ENCODE data around the gene UNC13B. TPM values are rescaled to one million over a fixed set of nuclear protein-coding genes. Genes with fewer than 3 reads are reported as not detected.
"Not testable (repeated sequence)": the region's sequence is repeated elsewhere in the genome, so short reads cannot be mapped to it uniquely, and the experiment has no call there.

UNC13B gene
- total RNA-seq, 5 donors from 2014 or later (not counting 1 experiment from before 2014, with no cell fraction given) = 0.45 to 1.2 (median 0.72) TPM

GRCh38 chr9:35182996-35183754 lies 21.4 kb downstream of the UNC13B start:
- WGBS (ENCODE audit: insufficient coverage) = 91% methylated on average over 22 of the region's 56 CpGs
- H3K4me3 ChIP-seq (ENCODE audit: control insufficient read depth in 1 of 2, extremely low read depth in 1 of 2, low read length in 1 of 2); H3K27me3 Mint-ChIP-seq; H3K4me3 Mint-ChIP-seq; DNase-seq; H3K36me3 Mint-ChIP-seq; H3K27me3 ChIP-seq (replicated peaks in 1 of 2; ENCODE audit: control insufficient read depth in 2 of 2, extremely low read depth in 1 of 2, insufficient read depth in 2 of 2, low read length in 1 of 2); H3K9me3 ChIP-seq; ATAC-seq (replicated peaks in 1 of 4); H3K9me3 Mint-ChIP-seq; H3K27ac ChIP-seq (ENCODE audit: low read length); H3K4me1 Mint-ChIP-seq; H3K4me1 ChIP-seq (ENCODE audit: control insufficient read depth in 1 of 2, extremely low read depth in 1 of 2, insufficient read depth in 2 of 2, low read length in 2 of 2); CTCF ChIA-PET; H3K36me3 ChIP-seq (ENCODE audit: control insufficient read depth in 2 of 2, extremely low read depth in 1 of 2, insufficient read depth in 1 of 2, low read length in 1 of 2); POLR2A ChIA-PET; H3K27ac Mint-ChIP-seq: not testable (repeated sequence)

- H3K27ac ChIP-seq (ENCODE audit: low read length); H3K4me1 Mint-ChIP-seq; H3K9me3 ChIP-seq; POLR2A ChIA-PET; H3K36me3 Mint-ChIP-seq; H3K4me3 Mint-ChIP-seq; H3K27me3 ChIP-seq (replicated peaks in 1 of 2; ENCODE audit: control insufficient read depth in 2 of 2, extremely low read depth in 1 of 2, insufficient read depth in 2 of 2, low read length in 1 of 2); H3K27ac Mint-ChIP-seq; H3K4me3 ChIP-seq (ENCODE audit: control insufficient read depth in 1 of 2, extremely low read depth in 1 of 2, low read length in 1 of 2); DNase-seq; H3K36me3 ChIP-seq (ENCODE audit: control insufficient read depth in 2 of 2, extremely low read depth in 1 of 2, insufficient read depth in 1 of 2, low read length in 1 of 2); ATAC-seq (replicated peaks in 1 of 4); H3K4me1 ChIP-seq (ENCODE audit: control insufficient read depth in 1 of 2, extremely low read depth in 1 of 2, insufficient read depth in 2 of 2, low read length in 2 of 2); H3K9me3 Mint-ChIP-seq; H3K27me3 Mint-ChIP-seq; CTCF ChIA-PET: not testable (repeated sequence)
- WGBS (ENCODE audit: insufficient coverage) = 95% methylated on average over 43 of the region's 53 CpGs
These were observed 22.1 kb downstream of the UNC13B start for GRCh38 chr9:35183755-35184480.

- WGBS (ENCODE audit: insufficient coverage) = no CpG with 5 or more reads among the region's 5 CpGs
- Mint-ChIP-seq H3K4me3 (no peak overlapping the region), H3K4me1 (no peaks in the 10 kb centered on the region), H3K27me3 (peaks cover 0 to 4% of the 10 kb centered on the region in 2 donors), H3K27ac (no peak overlapping the region), H3K9me3 (peaks cover 2 to 7% (median 3%) of the 10 kb centered on the region in 3 donors), H3K36me3 (peaks cover 6% of the 10 kb centered on the region)
- Histone ChIP-seq H3K27me3 (replicated peaks in 1 of 2; ENCODE audit: control insufficient read depth in 2 of 2, extremely low read depth in 1 of 2, insufficient read depth in 2 of 2, low read length in 1 of 2) (peaks cover 0 to 3% of the 10 kb centered on the region in 2 experiments), H3K4me1 (ENCODE audit: control insufficient read depth in 1 of 2, extremely low read depth in 1 of 2, insufficient read depth in 2 of 2, low read length in 2 of 2) (no peaks in the 10 kb centered on the region), H3K4me3 (ENCODE audit: control insufficient read depth in 1 of 2, extremely low read depth in 1 of 2, low read length in 1 of 2) (no peak overlapping the region), H3K9me3 (no peaks in the 10 kb centered on the region), H3K27ac (ENCODE audit: low read length) (no peak overlapping the region), H3K36me3 (ENCODE audit: control insufficient read depth in 2 of 2, extremely low read depth in 1 of 2, insufficient read depth in 1 of 2, low read length in 1 of 2) (no peaks in the 10 kb centered on the region)
- ATAC-seq (replicated peaks in 1 of 4) (no peak), DNase-seq (no peak)
- POLR2A ChIA-PET = no interaction called here
- CTCF ChIA-PET = no interaction called here
These were observed 24.7 kb downstream of the UNC13B start for GRCh38 chr9:35186524-35186923.

GRCh38 chr9:35190203-35190602 lies 28.4 kb downstream of the UNC13B start:
- Mint-ChIP-seq H3K9me3 (peaks cover 10 to 30% (median 19%) of the 10 kb centered on the region in 3 donors), H3K27ac (no peak overlapping the region), H3K4me3 (no peak overlapping the region), H3K27me3 (no peaks in the 10 kb centered on the region), H3K4me1 (no peaks in the 10 kb centered on the region), H3K36me3 (peaks cover 12% of the 10 kb centered on the region)
- Histone ChIP-seq H3K36me3 (ENCODE audit: control insufficient read depth in 2 of 2, extremely low read depth in 1 of 2, insufficient read depth in 1 of 2, low read length in 1 of 2) (no peaks in the 10 kb centered on the region), H3K27ac (ENCODE audit: low read length) (no peak overlapping the region), H3K4me1 (ENCODE audit: control insufficient read depth in 1 of 2, extremely low read depth in 1 of 2, insufficient read depth in 2 of 2, low read length in 2 of 2) (no peaks in the 10 kb centered on the region), H3K4me3 (ENCODE audit: control insufficient read depth in 1 of 2, extremely low read depth in 1 of 2, low read length in 1 of 2) (no peak overlapping the region), H3K9me3 (peaks cover 4% of the 10 kb centered on the region), H3K27me3 (replicated peaks in 1 of 2; ENCODE audit: control insufficient read depth in 2 of 2, extremely low read depth in 1 of 2, insufficient read depth in 2 of 2, low read length in 1 of 2) (no peaks in the 10 kb centered on the region)
- ATAC-seq (replicated peaks in 1 of 4) (no peak), DNase-seq (no peak)
- ChIA-PET POLR2A (no interaction called here), CTCF (no interaction called here)
- WGBS (ENCODE audit: insufficient coverage) = no CpG with 5 or more reads among the region's 1 CpG

GRCh38 chr9:35191105-35191504 lies 29.3 kb downstream of the UNC13B start:
- Histone ChIP-seq H3K27me3 (replicated peaks in 1 of 2; ENCODE audit: control insufficient read depth in 2 of 2, extremely low read depth in 1 of 2, insufficient read depth in 2 of 2, low read length in 1 of 2) (no peaks in the 10 kb centered on the region), H3K9me3 (peaks cover 4% of the 10 kb centered on the region), H3K36me3 (ENCODE audit: control insufficient read depth in 2 of 2, extremely low read depth in 1 of 2, insufficient read depth in 1 of 2, low read length in 1 of 2) (no peaks in the 10 kb centered on the region), H3K4me3 (ENCODE audit: control insufficient read depth in 1 of 2, extremely low read depth in 1 of 2, low read length in 1 of 2) (no peak overlapping the region), H3K4me1 (ENCODE audit: control insufficient read depth in 1 of 2, extremely low read depth in 1 of 2, insufficient read depth in 2 of 2, low read length in 2 of 2) (no peaks in the 10 kb centered on the region), H3K27ac (ENCODE audit: low read length) (no peak overlapping the region)
- H3K36me3 Mint-ChIP-seq = peaks cover 12% of the 10 kb centered on the region
- H3K4me1 Mint-ChIP-seq = no peaks in the 10 kb centered on the region
- ChIA-PET CTCF (no interaction called here), POLR2A (no interaction called here)
- WGBS (ENCODE audit: insufficient coverage) = no CpG with 5 or more reads among the region's 2 CpGs
- ATAC-seq (replicated peaks in 1 of 4) = no peak
- no peak for DNase-seq
- H3K4me3 Mint-ChIP-seq = no peak overlapping the region
- no peak overlapping the region for H3K27ac Mint-ChIP-seq
- H3K9me3 Mint-ChIP-seq = peaks cover 13 to 30% (median 19%) of the 10 kb centered on the region in 3 donors
- H3K27me3 Mint-ChIP-seq = no peaks in the 10 kb centered on the region

- POLR2A ChIA-PET = no interaction called here
- DNase-seq (no peak), ATAC-seq (replicated peaks in 1 of 4) (no peak)
- Histone ChIP-seq H3K9me3 (peaks cover 4% of the 10 kb centered on the region), H3K27ac (ENCODE audit: low read length) (no peak overlapping the region), H3K27me3 (replicated peaks in 1 of 2; ENCODE audit: control insufficient read depth in 2 of 2, extremely low read depth in 1 of 2, insufficient read depth in 2 of 2, low read length in 1 of 2) (no peaks in the 10 kb centered on the region), H3K4me3 (ENCODE audit: control insufficient read depth in 1 of 2, extremely low read depth in 1 of 2, low read length in 1 of 2) (no peak overlapping the region), H3K36me3 (ENCODE audit: control insufficient read depth in 2 of 2, extremely low read depth in 1 of 2, insufficient read depth in 1 of 2, low read length in 1 of 2) (no peaks in the 10 kb centered on the region), H3K4me1 (ENCODE audit: control insufficient read depth in 1 of 2, extremely low read depth in 1 of 2, insufficient read depth in 2 of 2, low read length in 2 of 2) (no peaks in the 10 kb centered on the region)
- H3K4me1 Mint-ChIP-seq = no peaks in the 10 kb centered on the region
- H3K4me3 Mint-ChIP-seq = no peak overlapping the region
- WGBS (ENCODE audit: insufficient coverage) = 93% methylated on average over 3 of the region's 4 CpGs
- no peak overlapping the region for H3K27ac Mint-ChIP-seq
- H3K36me3 Mint-ChIP-seq = peaks cover 12% of the 10 kb centered on the region
- CTCF ChIA-PET = interaction anchor here in 1 of 2 donors (0.5 to 0.7 kb wide), 2 partner anchors 386 to 852 kb away, joined by 3 to 7 read pairs; no protein-coding TSS in a partner anchor
- H3K9me3 Mint-ChIP-seq = peaks cover 13 to 30% (median 19%) of the 10 kb centered on the region in 3 donors
- H3K27me3 Mint-ChIP-seq = peaks cover 0 to 3% of the 10 kb centered on the region in 2 donors
These were observed 32.0 kb downstream of the UNC13B start for GRCh38 chr9:35193762-35194161.
